ENCODE data around the gene ERN1.

GRCh38 chr17:64020056-64020766 is 109.7 kb downstream of the ERN1 start, which contains the start of gene ICAM2:
- TF ChIP-seq ZNF16 (tag by site-specific recombination; IDR thresholded peaks at IDR 0.05; ENCODE audit: low read depth) = no peak
- no peak for TF ChIP-seq CTCF (tag by site-specific recombination; IDR thresholded peaks at IDR 0.05)
- TF ChIP-seq ZNF701 (tag by site-specific recombination; IDR thresholded peaks at IDR 0.05) = no peak
- no peak for TF ChIP-seq OVOL3 (tag by site-specific recombination; IDR thresholded peaks at IDR 0.05)
- TF ChIP-seq PRDM4 (tag by site-specific recombination; IDR thresholded peaks at IDR 0.05) = no peak
- no peak for TF ChIP-seq YY1 (tag by site-specific recombination; IDR thresholded peaks at IDR 0.05)

Measured in HEK293 (cell line).